Stimulated activated CD8-positive, alpha-beta memory T cell treated with anti-CD3 and anti-CD28 coated beads, Interleukin-7, amount 100 ng/mL, for 1 hour (primary cell): ENCODE measurements around the gene NDUFB3.
A peak's percentile ranks its signal among the peaks of the same experiment; 100 is the strongest.
"Not testable (repeated sequence)": the region's sequence is repeated elsewhere in the genome, so short reads cannot be mapped to it uniquely, and the experiment has no call there.

Experiments used
- DNase-seq, 2 donors: peaks; one replicate each; pipeline ENCODE4 v3.0.0-alpha.2; 2020; ENCODE audit warnings: low read depth in 2 of 2

Gene NDUFB3

GRCh38 chr2:201093573-201093972, 21.8 kb downstream of the NDUFB3 start:
- no peak for DNase-seq

- no peak for DNase-seq
These were observed 28.7 kb downstream of the NDUFB3 start for GRCh38 chr2:201100497-201100896.

GRCh38 chr2:201105759-201106158, 34.0 kb downstream of the NDUFB3 start:
- no peak for DNase-seq

- no peak for DNase-seq
These were observed 35.8 kb downstream of the NDUFB3 start for GRCh38 chr2:201107624-201108023.

DNA sequence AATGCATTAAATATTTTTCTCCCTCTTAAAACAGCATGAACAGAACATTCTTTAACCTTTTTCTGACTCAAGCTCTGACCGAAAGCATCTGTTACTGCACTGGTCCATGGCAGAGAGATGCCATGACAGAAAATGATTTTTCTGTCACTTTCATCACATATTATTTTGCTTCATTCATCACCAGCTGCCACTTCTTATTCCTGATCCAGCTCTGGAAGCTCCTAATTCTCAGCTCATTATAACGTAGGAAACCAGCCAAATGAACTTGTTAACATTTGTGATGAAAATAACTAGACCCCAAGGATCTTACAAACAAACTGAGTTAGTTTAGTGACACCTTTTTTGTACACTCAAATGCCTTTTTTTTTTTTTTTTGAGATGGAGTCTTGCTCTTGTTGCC, 36.5 kb downstream of the NDUFB3 start:
- DNase-seq, result no peak

DNA sequence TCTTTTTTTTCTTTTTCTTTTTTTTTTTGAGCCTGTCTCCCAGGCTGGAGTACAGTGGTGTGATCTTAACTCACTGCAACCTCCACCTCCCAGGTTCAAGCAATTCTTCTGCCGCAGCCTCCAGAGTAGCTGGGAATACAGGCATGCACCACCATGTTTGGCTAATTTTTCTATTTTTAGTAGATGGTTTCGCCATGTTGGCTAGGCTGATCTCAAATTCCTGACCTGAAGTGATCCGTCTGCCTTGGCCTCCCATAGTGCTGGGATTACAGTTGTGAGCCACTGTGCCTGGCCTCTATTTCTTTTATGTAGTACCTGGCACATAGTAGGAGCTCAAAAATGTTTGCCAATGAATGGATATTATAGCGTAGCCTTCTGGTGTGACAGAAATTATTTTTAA, 37.4 kb downstream of the NDUFB3 start:
- no peak for DNase-seq

- DNase-seq, result no peak
These were observed 38.8 kb downstream of the NDUFB3 start for GRCh38 chr2:201110615-201111014.

GRCh38 chr2:201111096-201111495, 39.3 kb downstream of the NDUFB3 start:
- no peak for DNase-seq

GRCh38 chr2:201114350-201114749, 42.5 kb downstream of the NDUFB3 start:
- no peak for DNase-seq

DNA sequence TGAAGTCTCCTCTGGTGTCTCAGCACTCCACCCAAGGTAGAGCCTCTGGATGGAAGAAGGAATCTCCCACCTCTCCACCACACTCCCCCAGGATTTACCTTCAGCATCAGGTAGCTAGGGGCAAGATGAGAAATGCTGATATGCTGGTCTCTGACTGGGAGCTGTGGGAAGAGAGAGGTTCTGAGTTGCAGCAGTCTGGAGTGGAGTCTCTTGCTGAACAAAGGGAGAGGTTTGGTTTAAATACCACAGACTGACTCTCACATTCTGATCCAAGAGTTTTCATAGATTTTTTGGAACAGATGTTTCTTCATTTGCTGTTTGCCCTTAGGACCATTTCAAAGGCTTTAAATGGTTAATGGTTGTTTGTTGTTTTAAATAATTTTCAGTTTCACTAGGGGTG, 43.0 kb downstream of the NDUFB3 start:
- DNase-seq, result no peak

GRCh38 chr2:201116115-201116958, 44.5 kb downstream of the NDUFB3 start, which contains the start of gene CFLAR:
TSS of gene CFLAR (plus strand) at chr2:201116164. CDS start at chr2:201129866, 13,702 bp downstream.
- peak; percentile 70 for DNase-seq

- no peak for DNase-seq
These were observed 45.3 kb downstream of the NDUFB3 start for GRCh38 chr2:201116959-201117734.

GRCh38 chr2:201117735-201118094, 45.9 kb downstream of the NDUFB3 start:
- DNase-seq, result not testable (repeated sequence)

GRCh38 chr2:201118121-201118960, 46.5 kb downstream of the NDUFB3 start:
- peak; percentile 71 to 79 for DNase-seq

- DNase-seq, result no peak
These were observed 47.4 kb downstream of the NDUFB3 start for GRCh38 chr2:201118961-201119854.

DNA sequence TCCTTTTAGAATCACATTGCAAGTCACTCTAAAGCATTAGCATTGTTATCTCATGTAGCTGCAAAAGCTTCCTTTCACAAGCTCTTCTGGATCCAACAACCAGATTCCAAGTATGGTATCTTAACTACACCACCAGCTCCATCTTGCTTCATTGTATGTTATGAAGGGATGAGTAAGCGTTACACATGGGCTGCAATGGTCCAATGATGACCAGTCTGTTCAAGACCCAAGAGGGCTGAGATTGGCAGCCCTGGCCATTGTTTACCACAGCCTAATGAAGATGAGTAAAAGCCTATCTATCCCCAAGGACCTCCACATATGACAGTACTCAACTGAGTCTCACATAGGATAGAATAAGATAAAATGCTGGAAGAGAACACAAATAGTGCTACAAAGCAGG, 50.5 kb downstream of the NDUFB3 start:
- no peak for DNase-seq

DNA sequence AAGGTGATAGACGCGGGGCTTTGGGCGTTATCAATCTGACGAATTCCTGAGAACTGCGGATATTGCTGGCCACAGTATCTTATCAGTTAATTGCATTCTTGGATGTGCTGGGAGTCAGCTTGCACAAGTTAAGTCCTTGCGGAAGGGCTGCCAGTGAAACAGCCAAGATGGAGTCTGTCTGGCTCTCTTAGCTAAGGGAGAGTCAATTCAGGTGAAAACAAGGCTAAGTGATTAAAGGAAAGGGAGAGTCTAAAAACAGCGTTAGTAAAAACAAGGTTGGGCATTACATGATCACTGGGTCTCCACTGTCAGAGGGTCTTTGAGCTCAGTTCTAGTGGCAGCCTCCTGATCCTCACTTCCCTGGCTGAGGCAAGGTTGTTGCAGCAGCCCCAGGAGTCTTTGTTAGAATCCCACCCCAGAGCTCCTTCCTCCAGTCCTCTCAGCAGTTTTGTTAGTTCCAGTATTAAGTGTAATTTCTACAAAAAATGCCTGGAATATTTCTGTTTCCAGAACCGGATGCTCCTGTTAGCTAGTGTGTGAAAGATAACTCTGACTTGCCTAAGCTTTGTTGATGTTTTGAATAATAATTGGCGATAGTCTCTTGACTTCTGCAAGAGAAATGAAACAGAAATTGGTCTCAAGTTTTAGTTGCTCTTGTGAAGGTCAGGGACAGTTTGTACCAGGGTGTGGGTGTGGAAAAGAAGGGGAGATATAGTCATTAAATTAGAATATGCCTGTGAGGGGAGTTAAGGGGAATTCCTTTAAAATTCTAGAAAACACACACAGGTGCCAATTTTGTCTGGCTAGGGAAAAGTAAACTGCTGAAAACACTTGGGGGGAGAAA, 54.7 kb downstream of the NDUFB3 start:
- no peak for DNase-seq

DNA sequence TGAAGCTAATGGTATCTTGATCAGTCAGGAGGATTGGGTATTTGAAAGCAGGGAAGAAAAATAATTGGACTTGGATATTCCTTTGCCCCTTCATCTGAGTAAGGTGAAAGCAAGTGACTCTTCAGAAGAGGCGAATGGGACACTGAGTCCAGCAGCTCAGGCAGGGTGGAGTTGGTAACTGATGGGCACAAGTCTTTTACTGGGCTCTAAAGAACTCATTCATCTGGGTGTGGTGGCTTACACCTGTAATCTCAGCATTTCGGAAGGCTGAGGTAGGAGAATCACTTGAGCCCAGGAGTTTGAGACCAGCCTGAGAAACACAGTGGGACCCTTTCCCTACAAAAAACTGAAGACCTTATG, 55.3 kb downstream of the NDUFB3 start:
- no peak for DNase-seq

DNA sequence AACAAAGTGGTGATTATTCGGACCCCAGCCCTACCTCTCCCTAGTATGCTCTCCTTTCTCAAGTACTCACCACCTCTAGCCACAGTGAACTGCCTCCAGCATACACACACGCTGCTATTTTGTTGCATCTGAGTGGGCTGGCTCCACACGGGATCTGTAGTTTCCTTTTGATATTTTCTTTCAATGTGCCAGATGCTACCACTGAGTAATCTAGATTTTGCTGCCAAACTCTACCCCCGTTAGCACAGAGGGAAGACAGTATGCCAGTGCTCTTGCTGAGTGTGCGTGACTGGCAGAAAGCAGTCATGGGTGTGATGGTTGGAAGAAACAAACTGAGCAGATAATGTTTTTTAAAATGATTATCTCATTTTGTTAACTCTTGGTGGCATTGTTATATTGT, 55.8 kb downstream of the NDUFB3 start:
- DNase-seq, result no peak

- no peak for DNase-seq
These were observed 56.2 kb downstream of the NDUFB3 start for GRCh38 chr2:201128033-201128432.
